Measurements from ENCODE around the gene CHMP6.

DNA sequence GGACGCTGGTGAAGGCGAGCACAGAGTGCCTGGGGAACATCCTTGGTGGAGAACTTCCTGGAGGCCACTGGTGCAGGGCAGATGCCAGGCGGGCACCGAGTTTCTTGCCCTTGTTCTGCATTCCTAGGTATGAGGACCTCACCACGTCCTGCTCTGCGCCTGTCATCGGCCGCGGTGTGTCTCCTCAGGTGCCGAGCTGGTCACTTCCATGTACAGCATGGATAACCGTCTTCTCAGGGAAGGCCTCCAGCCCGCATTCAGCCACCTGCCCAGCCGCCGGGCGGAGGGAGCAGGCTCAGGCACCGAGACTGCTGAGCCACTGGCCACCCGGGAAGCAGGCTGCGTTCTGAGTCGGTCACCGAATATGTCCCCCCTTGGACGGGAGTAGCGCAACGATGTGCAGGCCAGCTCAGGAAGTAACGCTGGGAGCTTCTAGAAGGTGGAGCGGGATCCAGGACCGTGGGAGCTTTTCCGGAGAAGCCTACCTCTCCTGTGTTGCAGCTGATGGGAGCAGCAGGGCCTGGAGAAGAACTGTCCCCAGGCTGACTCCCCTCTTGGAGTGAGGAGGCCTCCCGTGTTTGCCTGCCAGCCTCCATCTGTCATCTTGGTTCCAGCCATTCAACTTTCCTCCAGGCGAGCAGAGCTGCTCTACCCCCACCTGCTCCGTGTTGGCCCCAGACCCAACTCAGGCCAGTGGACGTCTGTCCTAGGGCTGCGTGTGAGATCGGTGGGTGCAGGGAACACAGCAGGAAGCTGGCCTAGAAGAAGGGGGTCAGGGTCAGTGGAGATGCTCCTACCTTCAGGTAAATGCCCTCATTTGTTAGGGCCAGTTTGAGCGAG lies 41.2 kb downstream of the CHMP6 start:
- TF ChIP-seq, protein P1, sequence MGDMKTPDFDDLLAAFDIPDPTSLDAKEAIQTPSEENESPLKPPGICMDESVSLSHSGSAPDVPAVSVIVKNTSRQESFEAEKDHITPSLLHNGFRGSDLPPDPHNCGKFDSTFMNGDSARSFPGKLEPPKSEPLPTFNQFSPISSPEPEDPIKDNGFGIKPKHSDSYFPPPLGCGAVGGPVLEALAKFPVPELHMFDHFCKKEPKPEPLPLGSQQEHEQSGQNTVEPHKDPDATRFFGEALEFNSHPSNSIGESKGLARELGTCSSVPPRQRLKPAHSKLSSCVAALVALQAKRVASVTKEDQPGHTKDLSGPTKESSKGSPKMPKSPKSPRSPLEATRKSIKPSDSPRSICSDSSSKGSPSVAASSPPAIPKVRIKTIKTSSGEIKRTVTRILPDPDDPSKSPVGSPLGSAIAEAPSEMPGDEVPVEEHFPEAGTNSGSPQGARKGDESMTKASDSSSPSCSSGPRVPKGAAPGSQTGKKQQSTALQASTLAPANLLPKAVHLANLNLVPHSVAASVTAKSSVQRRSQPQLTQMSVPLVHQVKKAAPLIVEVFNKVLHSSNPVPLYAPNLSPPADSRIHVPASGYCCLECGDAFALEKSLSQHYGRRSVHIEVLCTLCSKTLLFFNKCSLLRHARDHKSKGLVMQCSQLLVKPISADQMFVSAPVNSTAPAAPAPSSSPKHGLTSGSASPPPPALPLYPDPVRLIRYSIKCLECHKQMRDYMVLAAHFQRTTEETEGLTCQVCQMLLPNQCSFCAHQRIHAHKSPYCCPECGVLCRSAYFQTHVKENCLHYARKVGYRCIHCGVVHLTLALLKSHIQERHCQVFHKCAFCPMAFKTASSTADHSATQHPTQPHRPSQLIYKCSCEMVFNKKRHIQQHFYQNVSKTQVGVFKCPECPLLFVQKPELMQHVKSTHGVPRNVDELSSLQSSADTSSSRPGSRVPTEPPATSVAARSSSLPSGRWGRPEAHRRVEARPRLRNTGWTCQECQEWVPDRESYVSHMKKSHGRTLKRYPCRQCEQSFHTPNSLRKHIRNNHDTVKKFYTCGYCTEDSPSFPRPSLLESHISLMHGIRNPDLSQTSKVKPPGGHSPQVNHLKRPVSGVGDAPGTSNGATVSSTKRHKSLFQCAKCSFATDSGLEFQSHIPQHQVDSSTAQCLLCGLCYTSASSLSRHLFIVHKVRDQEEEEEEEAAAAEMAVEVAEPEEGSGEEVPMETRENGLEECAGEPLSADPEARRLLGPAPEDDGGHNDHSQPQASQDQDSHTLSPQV (IDR thresholded peaks at IDR 0.05) = no peak
- TF ChIP-seq, protein P2, sequence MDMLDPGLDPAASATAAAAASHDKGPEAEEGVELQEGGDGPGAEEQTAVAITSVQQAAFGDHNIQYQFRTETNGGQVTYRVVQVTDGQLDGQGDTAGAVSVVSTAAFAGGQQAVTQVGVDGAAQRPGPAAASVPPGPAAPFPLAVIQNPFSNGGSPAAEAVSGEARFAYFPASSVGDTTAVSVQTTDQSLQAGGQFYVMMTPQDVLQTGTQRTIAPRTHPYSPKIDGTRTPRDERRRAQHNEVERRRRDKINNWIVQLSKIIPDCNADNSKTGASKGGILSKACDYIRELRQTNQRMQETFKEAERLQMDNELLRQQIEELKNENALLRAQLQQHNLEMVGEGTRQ (CRISPR knock-in tag; IDR thresholded peaks at IDR 0.05) = no peak
- TF ChIP-seq, protein P3, sequence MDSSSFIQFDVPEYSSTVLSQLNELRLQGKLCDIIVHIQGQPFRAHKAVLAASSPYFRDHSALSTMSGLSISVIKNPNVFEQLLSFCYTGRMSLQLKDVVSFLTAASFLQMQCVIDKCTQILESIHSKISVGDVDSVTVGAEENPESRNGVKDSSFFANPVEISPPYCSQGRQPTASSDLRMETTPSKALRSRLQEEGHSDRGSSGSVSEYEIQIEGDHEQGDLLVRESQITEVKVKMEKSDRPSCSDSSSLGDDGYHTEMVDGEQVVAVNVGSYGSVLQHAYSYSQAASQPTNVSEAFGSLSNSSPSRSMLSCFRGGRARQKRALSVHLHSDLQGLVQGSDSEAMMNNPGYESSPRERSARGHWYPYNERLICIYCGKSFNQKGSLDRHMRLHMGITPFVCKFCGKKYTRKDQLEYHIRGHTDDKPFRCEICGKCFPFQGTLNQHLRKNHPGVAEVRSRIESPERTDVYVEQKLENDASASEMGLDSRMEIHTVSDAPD (CRISPR knock-in tag; IDR thresholded peaks at IDR 0.05) = no peak
- TF ChIP-seq SRSF9 (IDR thresholded peaks at IDR 0.05; ENCODE audit: borderline replicate concordance, low read depth, low read length) (no peak), CBFB (CRISPR knock-in tag; IDR thresholded peaks at IDR 0.05) (no peak)
